ENCODE measurements around the gene PRKCZ.

GRCh38 chr1:2072109-2072806 is 22.0 kb downstream of the PRKCZ start:
- TF ChIP-seq CTCF (IDR thresholded peaks at IDR 0.05), result no peak
- TF ChIP-seq POLR2A (IDR thresholded peaks at IDR 0.05), result no peak

All from heart left ventricle (tissue), 13 donors.